ENCODE measurements around the gene RAD50.

Gene RAD50

DNA sequence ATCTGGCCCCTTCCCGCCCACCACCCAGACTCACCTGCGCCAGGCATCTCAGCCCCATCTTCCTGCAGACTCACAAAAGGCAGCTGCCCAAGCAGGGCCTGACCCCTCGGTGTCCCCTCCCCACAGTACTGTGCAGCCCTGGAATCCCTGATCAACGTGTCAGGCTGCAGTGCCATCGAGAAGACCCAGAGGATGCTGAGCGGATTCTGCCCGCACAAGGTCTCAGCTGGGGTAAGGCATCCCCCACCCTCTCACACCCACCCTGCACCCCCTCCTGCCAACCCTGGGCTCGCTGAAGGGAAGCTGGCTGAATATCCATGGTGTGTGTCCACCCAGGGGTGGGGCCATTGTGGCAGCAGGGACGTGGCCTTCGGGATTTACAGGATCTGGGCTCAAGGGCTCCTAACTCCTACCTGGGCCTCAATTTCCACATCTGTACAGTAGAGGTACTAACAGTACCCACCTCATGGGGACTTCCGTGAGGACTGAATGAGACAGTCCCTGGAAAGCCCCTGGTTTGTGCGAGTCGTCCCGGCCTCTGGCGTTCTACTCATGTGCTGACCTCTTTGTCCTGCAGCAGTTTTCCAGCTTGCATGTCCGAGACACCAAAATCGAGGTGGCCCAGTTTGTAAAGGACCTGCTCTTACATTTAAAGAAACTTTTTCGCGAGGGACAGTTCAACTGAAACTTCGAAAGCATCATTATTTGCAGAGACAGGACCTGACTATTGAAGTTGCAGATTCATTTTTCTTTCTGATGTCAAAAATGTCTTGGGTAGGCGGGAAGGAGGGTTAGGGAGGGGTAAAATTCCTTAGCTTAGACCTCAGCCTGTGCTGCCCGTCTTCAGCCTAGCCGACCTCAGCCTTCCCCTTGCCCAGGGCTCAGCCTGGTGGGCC is 103.1 kb downstream of the RAD50 start:
- Histone ChIP-seq H3K9me3 (ENCODE audit: insufficient read depth, low read length) (no peaks in the 10 kb centered on the region), H3K27ac (ENCODE audit: low read depth, low read length) (no peak overlapping the region), H3K27me3 (ENCODE audit: low read length) (no peaks in the 10 kb centered on the region), H3K9ac (ENCODE audit: low read length) (no peak overlapping the region), H3K36me3 (ENCODE audit: low read length) (no peaks in the 10 kb centered on the region), H3K79me2 (ENCODE audit: insufficient read depth, low read length) (no peaks in the 10 kb centered on the region), H4K20me1 (ENCODE audit: low read depth, low read length) (no peaks in the 10 kb centered on the region), H2AFZ (ENCODE audit: low read depth, low read length, severe bottlenecking) (no peak overlapping the region), H3K9me2 (replicated peaks; ENCODE audit: insufficient read depth, low read length) (no peaks in the 10 kb centered on the region), H3K4me2 (ENCODE audit: low read depth, low read length, poor library complexity, severe bottlenecking) (no peak overlapping the region), H3K4me3 (ENCODE audit: insufficient read depth, low read length, poor library complexity, severe bottlenecking) (no peak overlapping the region), H3F3A (ENCODE audit: insufficient read depth) (no peaks in the 10 kb centered on the region)
- TF ChIP-seq EZH2phosphoT487 (conservative IDR thresholded peaks at IDR 0.05; ENCODE audit: low read length) (no peak), CTCF (IDR thresholded peaks at IDR 0.05; ENCODE audit: insufficient read depth, low read length, poor library complexity, severe bottlenecking) (no peak)

DNA sequence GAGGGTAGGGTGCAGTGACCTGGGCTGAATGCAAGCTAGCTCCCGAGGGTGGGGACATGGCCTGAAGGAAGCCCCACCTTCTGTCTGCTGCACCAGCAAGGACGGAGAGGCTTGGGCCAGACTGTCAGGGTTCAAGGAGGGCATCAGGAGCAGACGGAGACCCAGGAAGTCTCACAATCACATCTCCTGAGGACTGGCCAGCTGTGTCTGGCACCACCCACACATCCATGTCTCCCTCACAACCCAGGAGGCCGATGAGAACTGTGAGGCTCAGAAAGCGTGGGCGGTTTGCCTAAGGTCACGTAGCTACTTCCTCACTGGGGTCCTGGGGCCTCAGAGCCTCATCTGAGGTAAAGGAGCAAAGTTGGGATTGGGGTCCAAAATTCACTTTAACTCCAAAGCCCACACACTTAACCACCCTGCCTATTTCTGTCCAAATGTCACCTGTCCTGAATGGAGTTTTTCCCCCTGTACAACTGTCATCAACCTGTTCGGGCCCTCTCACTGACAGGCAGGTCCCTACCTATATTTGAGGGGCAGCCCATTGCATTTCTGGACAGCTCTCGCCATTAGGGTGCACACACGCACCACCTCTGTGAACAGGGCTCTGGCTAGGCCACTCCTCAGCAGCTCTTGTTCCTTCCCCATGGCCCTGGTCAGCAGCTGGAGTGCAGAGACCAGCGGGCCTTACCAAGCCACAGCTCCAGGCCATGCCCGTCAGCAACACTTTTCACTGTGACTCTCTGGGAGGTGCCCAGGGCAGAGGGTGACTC is 104.6 kb downstream of the RAD50 start:
- H3K36me3 ChIP-seq (ENCODE audit: low read length) = no peaks in the 10 kb centered on the region
- H3K27me3 ChIP-seq (ENCODE audit: low read length) = no peaks in the 10 kb centered on the region
- H2AFZ ChIP-seq (ENCODE audit: low read depth, low read length, severe bottlenecking) = no peak overlapping the region
- H3K9me2 ChIP-seq (replicated peaks; ENCODE audit: insufficient read depth, low read length) = no peaks in the 10 kb centered on the region
- H3K4me2 ChIP-seq (ENCODE audit: low read depth, low read length, poor library complexity, severe bottlenecking) = no peak overlapping the region
- H3K9ac ChIP-seq (ENCODE audit: low read length) = no peak overlapping the region
- no peaks in the 10 kb centered on the region for H3K79me2 ChIP-seq (ENCODE audit: insufficient read depth, low read length)
- no peak overlapping the region for H3K4me3 ChIP-seq (ENCODE audit: insufficient read depth, low read length, poor library complexity, severe bottlenecking)
- no peaks in the 10 kb centered on the region for H3K9me3 ChIP-seq (ENCODE audit: insufficient read depth, low read length)
- no peaks in the 10 kb centered on the region for H3F3A ChIP-seq (ENCODE audit: insufficient read depth)
- H4K20me1 ChIP-seq (ENCODE audit: low read depth, low read length) = no peaks in the 10 kb centered on the region
- TF ChIP-seq EZH2phosphoT487 (conservative IDR thresholded peaks at IDR 0.05; ENCODE audit: low read length) (no peak), CTCF (IDR thresholded peaks at IDR 0.05; ENCODE audit: insufficient read depth, low read length, poor library complexity, severe bottlenecking) (no peak)
- H3K27ac ChIP-seq (ENCODE audit: low read depth, low read length) = no peak overlapping the region

GRCh38 chr5:132662004-132662401 is 105.2 kb downstream of the RAD50 start:
- H3K9ac ChIP-seq (ENCODE audit: low read length) = no peak overlapping the region
- H3K27ac ChIP-seq (ENCODE audit: low read depth, low read length) = no peak overlapping the region
- no peaks in the 10 kb centered on the region for H3K27me3 ChIP-seq (ENCODE audit: low read length)
- H3K79me2 ChIP-seq (ENCODE audit: insufficient read depth, low read length) = no peaks in the 10 kb centered on the region
- H3K9me2 ChIP-seq (replicated peaks; ENCODE audit: insufficient read depth, low read length) = no peaks in the 10 kb centered on the region
- no peaks in the 10 kb centered on the region for H3F3A ChIP-seq (ENCODE audit: insufficient read depth)
- no peaks in the 10 kb centered on the region for H3K9me3 ChIP-seq (ENCODE audit: insufficient read depth, low read length)
- TF ChIP-seq EZH2phosphoT487 (conservative IDR thresholded peaks at IDR 0.05; ENCODE audit: low read length) = no peak
- TF ChIP-seq CTCF (IDR thresholded peaks at IDR 0.05; ENCODE audit: insufficient read depth, low read length, poor library complexity, severe bottlenecking) = no peak
- no peak overlapping the region for H2AFZ ChIP-seq (ENCODE audit: low read depth, low read length, severe bottlenecking)
- no peak overlapping the region for H3K4me3 ChIP-seq (ENCODE audit: insufficient read depth, low read length, poor library complexity, severe bottlenecking)
- no peaks in the 10 kb centered on the region for H4K20me1 ChIP-seq (ENCODE audit: low read depth, low read length)
- H3K36me3 ChIP-seq (ENCODE audit: low read length) = no peaks in the 10 kb centered on the region
- H3K4me2 ChIP-seq (ENCODE audit: low read depth, low read length, poor library complexity, severe bottlenecking) = no peak overlapping the region

All from SU-DHL-6 (cell line).